Progenitor cell of endocrine pancreas (in vitro differentiated cells): ENCODE measurements around the gene COL4A5. TPM values are rescaled to one million over a fixed set of nuclear protein-coding genes. Genes with fewer than 3 reads are reported as not detected.

Experiments used
- DNase-seq: peaks from one replicate; pipeline ENCODE4 v3.0.0; 2021; ENCODE audit warnings: low spot score; ENCODE audit not compliant: unreplicated experiment
- H3K27ac Mint-ChIP-seq: 2 replicates; pipeline ENCODE4 v1.8.0; 2021; ENCODE audit warnings: mild to moderate bottlenecking, moderate library complexity, mixed read lengths
- H3K27me3 Mint-ChIP-seq: 2 replicates; pipeline ENCODE4 v1.8.0; 2021; ENCODE audit warnings: mixed read lengths
- H3K36me3 Mint-ChIP-seq: 2 replicates; pipeline ENCODE4 v1.8.0; 2022; ENCODE audit warnings: mixed read lengths; ENCODE audit not compliant: insufficient read depth
- H3K4me1 Mint-ChIP-seq: 2 replicates; pipeline ENCODE4 v1.8.0; 2021; ENCODE audit warnings: low read depth, mixed read lengths
- H3K4me3 Mint-ChIP-seq: 2 replicates; pipeline ENCODE4 v1.8.0; 2021; ENCODE audit warnings: low read depth, mild to moderate bottlenecking, moderate library complexity, mixed read lengths
- H3K9me3 Mint-ChIP-seq: 2 replicates; pipeline ENCODE4 v1.8.0; 2021; ENCODE audit warnings: low read depth, mixed read lengths
- CTCF ChIP-seq: fragments of 200-600 bp; sonication (generic); IDR thresholded peaks from one replicate; pipeline ENCODE4 v1.5.0; 2021; ENCODE audit warnings: antibody characterized with exemption, mild to moderate bottlenecking; ENCODE audit not compliant: unreplicated experiment
- total RNA-seq: library from RNA; stranded (reverse); gene quantifications from 2 replicates; pipeline ENCODE4 v1.2.1, GENCODE V29; 2021

COL4A5 gene
- total RNA-seq, 1 donor from 2014 or later, result 276 TPM

DNA sequence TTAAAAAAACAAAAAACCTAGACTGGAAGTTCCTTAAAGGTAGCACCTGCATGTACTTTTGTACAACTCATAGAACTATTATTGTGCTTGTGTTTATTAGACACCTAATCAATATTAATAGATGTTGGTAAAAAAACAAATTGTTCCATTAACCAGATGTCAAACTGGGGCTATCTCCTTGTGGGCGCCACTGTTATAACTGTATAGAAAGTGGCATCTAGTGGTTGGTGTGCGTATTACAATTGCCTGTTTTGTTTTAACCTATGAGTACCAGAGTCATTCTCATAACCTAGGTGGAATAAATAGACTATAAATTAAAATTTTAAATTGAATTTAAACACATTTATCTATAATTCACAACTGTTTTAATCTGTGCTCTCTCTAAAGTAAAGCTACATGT, 97.4 kb downstream of the COL4A5 start:
- no peak overlapping the region for H3K4me3 Mint-ChIP-seq
- DNase-seq, result no peak
- peaks cover 2% of the 10 kb centered on the region for H3K4me1 Mint-ChIP-seq
- no peaks in the 10 kb centered on the region for H3K27me3 Mint-ChIP-seq
- no peak overlapping the region for H3K27ac Mint-ChIP-seq
- TF ChIP-seq CTCF, result peak; percentile 78
- peaks cover 14% of the 10 kb centered on the region for H3K9me3 Mint-ChIP-seq
- peaks cover 23% of the 10 kb centered on the region for H3K36me3 Mint-ChIP-seq

- Mint-ChIP-seq H3K27me3 (no peaks in the 10 kb centered on the region), H3K4me1 (peaks cover 2% of the 10 kb centered on the region), H3K9me3 (peaks cover 23% of the 10 kb centered on the region), H3K4me3 (no peak overlapping the region), H3K36me3 (peaks cover 46% of the 10 kb centered on the region), H3K27ac (no peak overlapping the region)
- DNase-seq, result no peak
- TF ChIP-seq CTCF, result no peak
Measured at GRCh38 chrX:108541286-108541685, 101.6 kb downstream of the COL4A5 start.

DNA sequence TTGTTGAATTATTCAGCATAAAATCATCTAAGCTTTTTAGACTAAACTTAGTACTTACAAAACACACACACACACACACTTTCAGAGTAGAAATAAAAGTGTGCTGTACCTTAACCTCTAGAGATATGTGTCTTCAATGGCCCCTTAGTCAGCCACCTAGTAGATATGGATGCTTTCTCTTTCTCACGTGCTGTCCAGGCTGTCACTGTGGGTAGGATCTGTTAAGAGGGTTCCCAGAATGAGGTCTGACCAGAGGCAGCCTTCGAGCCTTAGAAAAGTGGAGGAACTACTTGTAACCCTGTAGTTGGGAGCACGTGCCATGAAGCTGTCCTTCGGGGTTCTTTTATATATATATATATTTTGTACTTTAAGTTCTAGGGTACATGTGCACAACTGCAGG, 117.9 kb downstream of the COL4A5 start:
- H3K4me3 Mint-ChIP-seq, result no peak overlapping the region
- TF ChIP-seq CTCF, result no peak
- peaks cover 5% of the 10 kb centered on the region for H3K4me1 Mint-ChIP-seq
- DNase-seq, result no peak
- H3K27me3 Mint-ChIP-seq, result no peaks in the 10 kb centered on the region
- H3K27ac Mint-ChIP-seq, result no peak overlapping the region
- H3K36me3 Mint-ChIP-seq, result peaks cover 21% of the 10 kb centered on the region
- H3K9me3 Mint-ChIP-seq, result no peaks in the 10 kb centered on the region

- H3K9me3 Mint-ChIP-seq, result no peaks in the 10 kb centered on the region
- peaks cover 21% of the 10 kb centered on the region for H3K36me3 Mint-ChIP-seq
- DNase-seq, result no peak
- no peak overlapping the region for H3K4me3 Mint-ChIP-seq
- peaks cover 5% of the 10 kb centered on the region for H3K4me1 Mint-ChIP-seq
- no peaks in the 10 kb centered on the region for H3K27me3 Mint-ChIP-seq
- no peak overlapping the region for H3K27ac Mint-ChIP-seq
- TF ChIP-seq CTCF, result no peak
Measured at GRCh38 chrX:108558217-108558616, 118.6 kb downstream of the COL4A5 start.

GRCh38 chrX:108573136-108573535, 133.5 kb downstream of the COL4A5 start:
- Mint-ChIP-seq H3K36me3 (peaks cover 22% of the 10 kb centered on the region), H3K4me3 (no peak overlapping the region), H3K27me3 (no peaks in the 10 kb centered on the region), H3K27ac (no peak overlapping the region), H3K9me3 (no peaks in the 10 kb centered on the region), H3K4me1 (peaks cover 3% of the 10 kb centered on the region)
- no peak for TF ChIP-seq CTCF
- no peak for DNase-seq
